GM19438 (cell line): ENCODE results near the gene LIFR.
"Not testable (repeated sequence)": the region's sequence is repeated elsewhere in the genome, so short reads cannot be mapped to it uniquely, and the experiment has no call there.

Experiments used
- ATAC-seq: cut with Tn5 transposase; IDR thresholded peaks from one replicate; pipeline ENCODE4 v1.9.1; 2021; ENCODE audit warnings: low read depth; ENCODE audit not compliant: unreplicated experiment

The LIFR gene

DNA sequence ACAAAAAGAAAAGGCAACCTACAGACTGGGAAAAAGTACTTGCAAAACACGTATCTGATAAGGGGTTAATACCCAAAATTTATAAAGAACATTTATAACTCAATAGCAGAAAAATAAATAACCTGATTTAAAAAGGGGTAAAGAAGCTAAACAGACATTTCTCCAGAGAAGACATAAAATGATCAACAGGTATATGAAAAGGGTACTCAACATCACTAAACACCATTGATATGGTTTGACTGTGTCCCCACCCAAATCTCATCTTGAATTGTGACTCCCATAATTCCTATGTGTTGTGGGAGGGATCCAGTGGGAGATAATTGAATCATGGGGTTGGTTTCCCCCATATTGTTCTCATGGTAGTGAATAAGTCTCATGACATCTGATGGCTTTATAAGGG lies 27.1 kb upstream of the LIFR start:
- no peak for ATAC-seq

DNA sequence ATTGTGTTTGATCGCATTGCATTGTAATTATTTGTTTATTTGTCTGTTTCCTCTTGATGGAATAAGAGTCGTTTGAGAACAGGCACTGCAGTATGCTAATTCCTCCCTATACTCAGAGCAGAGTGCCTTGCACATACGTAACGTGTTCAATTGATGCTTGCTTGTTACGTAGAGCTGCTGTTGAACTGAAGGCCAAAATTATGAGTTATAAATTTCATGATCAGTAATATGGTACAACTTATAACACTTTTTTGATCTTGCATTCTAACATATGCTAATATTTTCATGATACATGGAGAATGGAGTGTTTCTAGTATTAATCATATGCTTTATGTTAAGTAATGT lies 26.5 kb upstream of the LIFR start:
- ATAC-seq = no peak

- ATAC-seq = no peak
Observed at GRCh38 chr5:38582293-38582974, 26.0 kb upstream of the LIFR start.

DNA sequence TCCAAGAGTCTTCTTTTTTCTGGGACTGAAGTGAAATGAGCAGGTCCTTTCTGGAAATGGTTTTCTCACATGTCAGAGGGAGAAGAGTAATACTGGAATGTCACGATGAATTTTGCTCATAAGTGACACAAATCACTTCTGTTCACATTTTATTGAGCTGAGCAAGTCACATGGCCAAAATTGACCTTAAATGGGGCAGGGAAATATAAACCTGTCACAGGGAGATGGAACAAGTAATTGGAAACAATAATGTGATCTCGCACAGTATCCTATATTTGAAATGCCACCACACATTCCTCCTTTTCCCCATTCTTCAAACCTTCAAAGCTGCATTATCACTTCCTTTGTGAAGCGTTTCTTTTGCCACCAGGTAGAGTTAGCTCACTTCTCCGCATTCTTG lies 25.2 kb upstream of the LIFR start:
- ATAC-seq = no peak

GRCh38 chr5:38579105-38579504 lies 22.7 kb upstream of the LIFR start:
- no peak for ATAC-seq

DNA sequence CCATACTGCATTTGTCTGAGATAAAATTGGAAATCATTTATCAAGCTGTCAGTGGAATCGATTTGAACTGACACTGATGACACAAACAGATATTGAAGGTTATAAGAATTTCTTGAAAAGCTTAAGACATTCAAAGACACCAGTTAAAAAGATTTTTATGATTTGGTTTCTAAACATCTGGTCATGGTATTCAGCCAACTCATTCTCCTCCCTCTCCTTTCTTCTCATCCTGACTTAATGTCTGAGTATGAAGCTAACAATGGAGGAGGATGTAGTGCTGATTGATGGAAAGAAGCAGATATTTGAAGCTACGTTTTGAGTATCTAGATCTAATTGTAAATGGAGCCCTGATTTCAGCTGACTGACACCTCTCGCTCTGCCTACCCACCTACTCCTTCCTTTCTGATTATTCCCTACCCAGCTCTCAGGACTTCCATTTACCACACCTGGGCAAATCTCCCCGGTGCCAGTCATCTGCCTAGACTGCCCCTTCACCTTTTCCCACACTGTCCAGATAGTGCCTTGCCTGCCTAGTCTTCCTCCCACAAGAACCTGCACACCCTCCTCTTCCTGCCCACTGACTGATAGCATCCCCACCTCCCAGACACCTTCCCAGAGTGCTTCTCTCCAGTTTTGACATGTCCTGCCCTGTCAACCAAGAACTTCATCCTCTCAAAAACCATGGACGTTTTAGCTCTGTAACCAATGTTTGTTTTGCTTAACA lies 20.7 kb upstream of the LIFR start:
- no peak for ATAC-seq

- ATAC-seq = no peak
Observed at GRCh38 chr5:38576442-38576841, 20.0 kb upstream of the LIFR start.

DNA sequence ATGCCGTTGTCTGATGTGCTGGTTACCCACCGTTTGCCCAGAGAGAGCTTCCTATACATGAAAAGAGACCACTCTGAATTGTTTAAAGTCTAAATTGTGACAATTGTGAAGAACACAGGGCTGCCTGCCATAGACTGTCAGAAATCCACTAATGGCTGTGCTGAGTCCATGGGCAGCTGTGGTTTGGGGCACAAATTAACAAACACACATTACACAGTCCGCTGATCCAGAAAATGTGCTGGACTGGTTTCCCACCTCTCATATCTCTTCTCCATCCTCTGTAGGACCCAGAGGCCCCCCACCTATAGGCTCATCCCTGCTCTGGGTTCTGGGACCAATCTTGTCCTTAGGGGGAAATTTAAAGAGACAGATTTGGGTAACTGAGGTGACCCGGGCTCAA lies 19.0 kb upstream of the LIFR start:
- no peak for ATAC-seq

DNA sequence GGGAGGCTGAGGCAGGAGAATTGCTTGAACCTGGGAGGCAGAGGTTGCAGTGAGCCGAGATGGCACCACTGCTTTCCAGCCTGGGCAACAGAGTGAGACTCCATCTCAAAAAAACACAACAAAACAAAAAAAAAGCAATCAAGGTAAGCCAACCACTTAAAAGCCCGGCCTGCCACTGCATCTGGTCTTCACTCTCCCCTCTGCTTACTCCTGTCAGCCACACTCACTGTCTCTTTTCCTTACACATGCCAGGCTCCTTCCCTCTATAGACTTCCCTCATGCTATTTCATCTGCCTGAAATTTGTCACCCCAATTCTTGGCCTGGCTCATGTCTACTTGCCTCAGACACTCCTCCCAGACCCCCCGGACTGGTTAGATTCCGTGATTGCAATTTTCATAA lies 17.6 kb upstream of the LIFR start:
- ATAC-seq = no peak

GRCh38 chr5:38573521-38573920 lies 17.1 kb upstream of the LIFR start:
- no peak for ATAC-seq

DNA sequence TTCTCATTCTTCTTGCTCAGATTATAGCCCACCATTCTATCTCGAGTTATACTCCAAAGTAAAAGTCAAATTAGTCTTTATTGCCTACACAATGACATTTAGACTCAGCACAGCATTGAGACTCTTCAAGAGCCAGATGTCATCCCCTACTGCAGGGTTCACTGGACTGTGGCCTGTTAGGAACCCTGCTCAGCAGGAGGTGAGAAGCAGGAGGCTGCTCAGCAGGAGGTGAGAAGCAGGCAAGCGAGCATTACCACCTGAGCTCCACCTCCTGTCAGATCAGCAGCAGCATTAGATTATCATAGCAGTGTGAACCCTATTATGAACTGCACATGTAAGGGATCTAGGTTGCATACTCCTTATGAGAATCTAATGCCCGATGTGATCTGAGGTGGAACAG lies 12.7 kb upstream of the LIFR start:
- ATAC-seq = no peak

GRCh38 chr5:38567306-38567705 lies 10.9 kb upstream of the LIFR start:
- ATAC-seq = not testable (repeated sequence)

GRCh38 chr5:38563624-38564023 lies 7.2 kb upstream of the LIFR start:
- no peak for ATAC-seq

- ATAC-seq = no peak
Observed at GRCh38 chr5:38562444-38563210, 6.2 kb upstream of the LIFR start.

DNA sequence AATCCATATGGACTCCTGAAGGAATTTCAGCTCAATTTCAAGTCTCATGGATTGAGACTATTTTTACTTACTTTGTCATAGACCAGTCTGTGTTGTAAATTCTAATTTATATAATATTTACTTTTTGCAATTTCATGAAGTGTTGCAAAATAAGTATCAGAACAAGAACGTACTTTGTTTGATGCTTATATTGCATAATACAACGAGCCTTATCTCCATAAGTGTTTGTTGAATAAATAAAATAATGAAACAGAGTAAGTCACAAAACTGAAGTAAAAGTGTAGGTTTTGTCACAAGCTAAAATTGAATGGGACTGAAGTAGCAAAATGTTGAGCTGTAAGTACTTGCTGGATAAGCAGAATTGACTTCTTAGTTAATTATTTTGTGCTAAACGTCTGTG lies 3.0 kb upstream of the LIFR start:
- no peak for ATAC-seq

DNA sequence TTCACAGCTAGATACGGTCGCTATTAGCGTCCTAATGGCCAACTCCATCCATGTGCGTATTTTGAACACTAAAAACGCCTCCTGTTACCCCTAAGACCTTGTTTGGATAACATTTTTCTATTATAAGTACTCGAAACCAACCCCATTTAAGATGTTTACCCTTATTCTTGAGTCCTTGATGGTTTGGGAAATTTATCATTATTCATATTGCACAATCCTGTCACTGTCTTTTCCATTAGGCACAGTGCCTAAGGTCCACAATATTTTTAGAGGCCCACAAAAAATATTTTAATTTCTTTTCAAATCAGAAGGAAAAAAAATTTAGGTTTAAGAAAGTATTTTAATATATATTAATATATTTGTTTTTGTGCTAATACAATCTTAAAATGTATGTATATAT lies 1.3 kb upstream of the LIFR start:
- no peak for ATAC-seq

- no peak for ATAC-seq
Observed at GRCh38 chr5:38557308-38557710, 863 bp upstream of the LIFR start.

DNA sequence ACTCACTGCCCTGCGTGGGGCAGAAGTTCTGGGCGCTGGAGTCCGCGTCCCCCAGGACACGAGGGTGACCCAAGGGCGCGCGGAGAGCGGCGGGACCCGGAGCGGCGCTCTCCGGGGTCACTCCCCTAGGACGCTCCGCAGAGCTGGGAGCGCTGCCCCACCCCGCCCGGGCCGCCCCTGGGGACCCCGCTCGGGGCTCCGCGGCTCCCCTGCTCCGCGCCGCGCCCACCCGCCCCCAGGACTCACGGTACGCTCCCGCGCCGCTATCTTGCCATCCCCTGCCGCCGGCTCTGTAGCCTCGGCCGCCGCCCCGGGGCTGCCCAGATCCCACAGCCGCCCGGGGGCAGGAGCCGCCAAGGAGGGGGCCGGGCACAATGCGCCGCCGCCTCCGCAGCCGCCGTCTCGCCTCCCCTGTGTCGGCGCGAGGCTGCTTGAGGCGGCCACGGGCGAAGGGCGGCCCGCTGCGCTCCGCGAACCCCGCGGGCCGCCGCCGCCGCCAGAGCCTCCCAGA lies 303 bp downstream of the LIFR start:
- no peak for ATAC-seq

DNA sequence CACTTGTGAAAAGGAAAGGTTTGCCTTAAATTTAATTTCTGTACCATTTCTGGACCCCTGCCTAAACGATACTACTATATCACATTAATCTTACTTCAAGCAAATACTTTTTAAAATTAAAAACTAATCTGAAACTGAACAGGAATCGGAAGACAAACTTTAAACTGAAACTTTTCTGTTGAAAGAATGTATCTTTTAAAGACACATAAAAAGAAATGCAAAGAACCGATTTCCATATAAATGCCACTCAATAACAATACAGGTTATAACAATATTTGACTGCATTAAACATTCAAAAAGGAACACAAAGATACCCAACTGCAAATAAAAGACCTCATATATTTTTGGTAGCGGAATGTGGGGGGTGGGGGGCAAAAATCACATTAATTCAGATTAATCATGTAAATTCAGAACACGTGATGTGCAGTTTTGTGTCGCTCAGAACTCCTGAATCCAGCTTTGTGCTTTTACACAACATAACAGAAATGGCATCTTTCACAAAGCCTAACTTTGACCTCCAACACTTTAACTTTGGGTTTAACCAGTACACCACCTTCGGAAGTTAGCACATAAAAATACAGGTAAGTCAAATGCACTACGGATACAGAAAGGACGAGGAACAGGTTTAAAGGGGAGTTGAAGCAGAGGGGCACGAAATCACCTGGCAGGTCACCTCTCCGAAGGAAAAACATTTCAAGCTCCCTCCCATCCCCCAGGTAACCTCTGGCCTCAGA lies 925 bp downstream of the LIFR start:
- no peak for ATAC-seq

DNA sequence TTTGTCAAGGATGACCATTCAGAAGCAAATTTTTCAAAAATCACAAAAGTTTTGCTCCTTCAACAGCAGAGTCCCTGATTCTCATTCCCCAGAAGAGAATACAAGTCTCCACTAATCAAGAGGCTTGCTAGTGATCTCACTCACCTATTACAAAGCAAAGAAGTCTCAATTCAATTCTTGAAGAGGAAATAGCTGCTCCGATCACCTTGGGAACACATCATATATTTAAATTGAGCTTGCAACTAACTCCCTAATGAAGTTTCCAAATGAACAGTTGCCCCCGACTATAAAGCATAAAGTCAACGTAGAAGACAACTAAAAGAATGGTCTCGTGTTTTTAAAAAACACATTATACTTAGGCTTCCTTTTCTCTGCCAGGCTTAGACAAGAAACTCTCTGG lies 1.6 kb downstream of the LIFR start:
- no peak for ATAC-seq

DNA sequence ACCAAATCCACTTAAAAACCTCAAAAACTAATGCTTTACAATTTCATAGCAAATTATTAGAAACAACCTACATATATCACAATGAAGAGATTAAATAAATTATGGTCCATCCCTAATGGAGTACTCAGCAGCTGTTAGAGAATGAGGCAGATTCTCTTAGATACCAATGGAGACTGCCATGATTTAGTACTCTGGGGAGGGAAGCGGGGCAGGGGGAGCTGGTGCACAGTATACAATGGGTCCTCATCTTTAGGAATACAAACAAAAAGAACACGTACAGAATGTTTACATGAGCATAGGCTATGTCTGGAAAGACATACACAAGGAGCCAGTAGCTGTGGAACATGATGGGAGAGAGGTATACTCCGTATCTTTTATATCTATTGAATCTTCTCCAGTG lies 2.0 kb downstream of the LIFR start:
- ATAC-seq = no peak
